Glutamatergic neuron (in vitro differentiated cells): ENCODE results near the gene KRTAP10-8. TPM values are rescaled to one million over a fixed set of nuclear protein-coding genes. Genes with fewer than 3 reads are reported as not detected.

Experiments
- DNase-seq: peaks from one replicate; pipeline ENCODE4 v3.0.0; 2022
- H3K27ac Mint-ChIP-seq: one replicate; pipeline ENCODE4 v1.8.0; 2020; ENCODE audit warnings: mild to moderate bottlenecking, mixed read lengths, inconsistent platforms; ENCODE audit not compliant: unreplicated experiment
- H3K27me3 Mint-ChIP-seq: one replicate; pipeline ENCODE4 v1.8.0; 2020; ENCODE audit warnings: mild to moderate bottlenecking, moderate library complexity, mixed read lengths, inconsistent platforms; ENCODE audit not compliant: unreplicated experiment
- H3K36me3 Mint-ChIP-seq: one replicate; pipeline ENCODE4 v1.8.0; 2020; ENCODE audit warnings: mild to moderate bottlenecking, mixed read lengths, inconsistent platforms; ENCODE audit not compliant: unreplicated experiment
- H3K4me1 Mint-ChIP-seq: one replicate; pipeline ENCODE4 v1.8.0; 2020; ENCODE audit warnings: mild to moderate bottlenecking, low read depth, mixed read lengths, inconsistent platforms; ENCODE audit not compliant: unreplicated experiment
- H3K4me3 Mint-ChIP-seq: one replicate; pipeline ENCODE4 v1.8.0; 2020; ENCODE audit warnings: mild to moderate bottlenecking, mixed read lengths, inconsistent platforms; ENCODE audit not compliant: unreplicated experiment
- H3K9me3 Mint-ChIP-seq: one replicate; pipeline ENCODE4 v1.8.0; 2020; ENCODE audit warnings: mild to moderate bottlenecking, moderate library complexity, mixed read lengths, inconsistent platforms; ENCODE audit not compliant: unreplicated experiment
- total RNA-seq: library from RNA; stranded (reverse); fragmentation: NEBNext Ultra II Directional; extraction: Animal tissue kit (Norgen Biotek cat#: 25700); gene quantifications from one replicate; pipeline ENCODE4 v1.2.1, GENCODE V29; 2021; ENCODE audit not compliant: unreplicated experiment
- TF ChIP-seq, protein P1 (sequence below): fragments of 200-600 bp; sonication (generic); IDR thresholded peaks from one replicate; pipeline ENCODE4 v1.5.0; 2021; ENCODE audit not compliant: partially characterized antibody, unreplicated experiment

The KRTAP10-8 gene
- total RNA-seq, 1 donor from 2014 or later = not detected

DNA sequence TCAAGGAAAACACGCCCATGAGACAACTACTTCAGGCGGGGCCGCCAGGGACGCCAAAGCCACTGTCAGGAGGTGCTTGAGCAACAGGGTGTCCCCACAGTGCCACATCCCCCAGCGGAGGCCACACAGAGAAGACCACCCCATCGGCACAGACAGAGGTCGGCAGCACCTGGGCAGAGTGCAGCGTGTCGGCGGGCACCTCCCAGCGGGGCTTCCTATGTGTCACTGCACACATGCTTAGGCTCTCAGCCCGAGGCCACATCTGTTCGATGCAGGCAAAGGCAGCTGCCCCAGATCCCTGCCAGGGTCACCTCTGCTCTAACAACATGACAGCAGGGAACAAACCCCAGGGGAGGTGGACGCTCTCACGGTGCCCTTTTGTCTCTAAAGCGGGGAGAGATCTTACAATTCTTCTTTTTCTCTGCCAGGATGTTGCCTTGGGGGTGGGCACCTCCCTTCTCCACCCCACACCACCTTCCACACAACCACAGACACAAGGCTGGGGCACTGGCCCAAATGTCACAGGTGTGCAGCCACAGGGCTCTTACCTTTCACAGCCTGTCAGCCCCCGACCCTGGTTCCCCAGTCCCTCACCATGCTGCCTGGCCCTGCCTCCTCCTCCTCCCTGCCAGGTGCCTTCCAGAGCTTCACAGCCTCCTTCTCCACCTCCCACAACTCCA lies 4.2 kb downstream of the KRTAP10-8 start:
- Mint-ChIP-seq H3K36me3 (peaks cover 27% of the 10 kb centered on the region), H3K27me3 (peaks cover 9% of the 10 kb centered on the region), H3K4me3 (no peak overlapping the region), H3K9me3 (peaks cover 21% of the 10 kb centered on the region), H3K27ac (peak overlapping the region; percentile 31), H3K4me1 (peaks cover 10% of the 10 kb centered on the region)
- no peak for DNase-seq
- TF ChIP-seq, protein P1, sequence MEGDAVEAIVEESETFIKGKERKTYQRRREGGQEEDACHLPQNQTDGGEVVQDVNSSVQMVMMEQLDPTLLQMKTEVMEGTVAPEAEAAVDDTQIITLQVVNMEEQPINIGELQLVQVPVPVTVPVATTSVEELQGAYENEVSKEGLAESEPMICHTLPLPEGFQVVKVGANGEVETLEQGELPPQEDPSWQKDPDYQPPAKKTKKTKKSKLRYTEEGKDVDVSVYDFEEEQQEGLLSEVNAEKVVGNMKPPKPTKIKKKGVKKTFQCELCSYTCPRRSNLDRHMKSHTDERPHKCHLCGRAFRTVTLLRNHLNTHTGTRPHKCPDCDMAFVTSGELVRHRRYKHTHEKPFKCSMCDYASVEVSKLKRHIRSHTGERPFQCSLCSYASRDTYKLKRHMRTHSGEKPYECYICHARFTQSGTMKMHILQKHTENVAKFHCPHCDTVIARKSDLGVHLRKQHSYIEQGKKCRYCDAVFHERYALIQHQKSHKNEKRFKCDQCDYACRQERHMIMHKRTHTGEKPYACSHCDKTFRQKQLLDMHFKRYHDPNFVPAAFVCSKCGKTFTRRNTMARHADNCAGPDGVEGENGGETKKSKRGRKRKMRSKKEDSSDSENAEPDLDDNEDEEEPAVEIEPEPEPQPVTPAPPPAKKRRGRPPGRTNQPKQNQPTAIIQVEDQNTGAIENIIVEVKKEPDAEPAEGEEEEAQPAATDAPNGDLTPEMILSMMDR = no peak

DNA sequence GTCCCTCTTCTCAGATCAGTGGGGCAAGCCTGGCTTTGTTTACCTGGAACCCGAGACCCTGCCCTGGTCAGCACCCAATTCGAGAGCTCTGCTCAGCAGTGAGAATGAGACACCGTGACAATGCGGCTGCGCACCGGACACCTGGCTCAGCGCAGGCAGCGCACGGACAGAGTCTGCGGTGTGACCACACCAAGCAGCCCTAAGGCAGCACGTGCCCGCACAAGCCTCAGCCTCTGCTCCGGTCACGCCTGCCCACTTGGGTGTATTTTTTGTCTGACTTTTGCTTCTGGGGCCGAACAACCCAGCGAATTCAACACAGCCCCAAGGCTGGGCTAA lies 4.7 kb downstream of the KRTAP10-8 start:
- H3K27me3 Mint-ChIP-seq = peaks cover 9% of the 10 kb centered on the region
- H3K4me1 Mint-ChIP-seq = peaks cover 10% of the 10 kb centered on the region
- H3K36me3 Mint-ChIP-seq = peaks cover 22% of the 10 kb centered on the region
- H3K9me3 Mint-ChIP-seq = peaks cover 19% of the 10 kb centered on the region
- TF ChIP-seq, protein P1 = no peak
- DNase-seq = no peak
- H3K27ac Mint-ChIP-seq = peak overlapping the region; percentile 78
- no peak overlapping the region for H3K4me3 Mint-ChIP-seq

DNA sequence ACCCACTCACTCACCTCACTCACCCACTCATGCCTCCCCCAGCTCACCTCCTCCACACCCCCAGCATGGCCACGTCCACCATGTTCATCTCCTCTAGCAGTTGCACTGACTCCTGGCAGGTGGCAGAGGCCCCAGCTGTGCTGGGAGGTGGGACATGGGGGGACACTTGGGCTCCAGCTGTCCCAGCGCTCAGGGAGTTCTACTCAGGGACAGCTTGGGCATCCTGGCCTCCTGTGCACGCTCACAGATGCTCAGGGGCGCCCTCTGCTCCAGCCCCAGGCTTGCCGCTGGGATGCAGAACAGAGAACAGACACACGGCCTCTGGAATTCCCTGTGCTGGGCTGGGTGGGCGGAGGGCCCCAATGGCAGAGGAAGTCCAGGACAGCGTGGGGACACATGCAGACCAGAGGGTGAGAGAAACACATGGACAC lies 5.2 kb downstream of the KRTAP10-8 start:
- Mint-ChIP-seq H3K9me3 (peaks cover 19% of the 10 kb centered on the region), H3K27me3 (peaks cover 9% of the 10 kb centered on the region), H3K27ac (peak overlapping the region; percentile 78), H3K36me3 (peaks cover 20% of the 10 kb centered on the region), H3K4me1 (peaks cover 10% of the 10 kb centered on the region), H3K4me3 (peak overlapping the region; percentile 63)
- TF ChIP-seq, protein P1 = no peak
- peak; percentile 49 for DNase-seq

DNA sequence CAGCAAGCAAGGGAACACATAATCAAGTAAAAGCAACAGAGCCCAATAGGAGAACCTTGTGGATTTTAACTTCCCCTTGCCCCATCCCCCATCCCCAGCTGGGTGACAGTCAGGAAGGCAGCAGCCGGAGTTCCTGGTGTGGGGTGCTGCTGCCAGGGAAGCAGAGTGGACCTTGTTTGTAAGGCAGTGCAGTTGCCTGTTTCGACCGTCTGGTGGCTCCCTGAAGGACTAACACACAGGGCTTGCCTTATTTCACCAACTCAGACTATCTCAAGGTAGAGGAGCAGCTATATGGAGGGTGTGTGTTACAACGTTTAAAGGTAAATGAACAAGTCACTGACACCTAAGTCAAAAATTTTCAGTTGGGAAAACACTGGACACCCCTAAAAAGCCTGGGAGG lies 6.6 kb downstream of the KRTAP10-8 start:
- no peak overlapping the region for H3K4me3 Mint-ChIP-seq
- H3K9me3 Mint-ChIP-seq = peaks cover 13% of the 10 kb centered on the region
- H3K27ac Mint-ChIP-seq = no peak overlapping the region
- H3K4me1 Mint-ChIP-seq = peaks cover 10% of the 10 kb centered on the region
- no peak for DNase-seq
- peaks cover 29% of the 10 kb centered on the region for H3K36me3 Mint-ChIP-seq
- peaks cover 9% of the 10 kb centered on the region for H3K27me3 Mint-ChIP-seq
- TF ChIP-seq, protein P1 = no peak

DNA sequence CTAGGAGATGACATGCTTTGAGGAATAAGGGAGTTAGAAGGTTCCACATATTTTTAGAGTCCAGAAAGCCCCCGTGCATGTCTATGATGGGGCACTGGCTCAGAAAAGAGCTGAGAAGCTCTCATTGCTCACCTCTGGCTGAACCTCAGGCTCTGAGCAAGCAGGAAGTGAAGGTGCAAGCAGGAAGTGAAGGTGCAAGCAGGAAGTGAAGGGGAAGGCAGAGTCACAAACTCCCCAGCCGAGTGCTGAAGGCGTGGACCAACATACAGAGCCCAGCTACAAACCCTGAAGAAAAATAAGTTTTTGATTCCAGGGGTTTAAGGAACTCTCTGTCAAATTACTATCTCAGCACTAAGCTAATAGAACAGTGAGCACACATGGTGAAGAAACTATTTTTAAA lies 7.0 kb downstream of the KRTAP10-8 start:
- no peak overlapping the region for H3K4me3 Mint-ChIP-seq
- no peak overlapping the region for H3K27ac Mint-ChIP-seq
- no peak for DNase-seq
- TF ChIP-seq, protein P1 = no peak
- H3K9me3 Mint-ChIP-seq = peaks cover 11% of the 10 kb centered on the region
- H3K27me3 Mint-ChIP-seq = peaks cover 9% of the 10 kb centered on the region
- peaks cover 33% of the 10 kb centered on the region for H3K36me3 Mint-ChIP-seq
- peaks cover 10% of the 10 kb centered on the region for H3K4me1 Mint-ChIP-seq
